Muscle layer of duodenum (tissue), 2 donors: ENCODE measurements around the gene RPUSD1.

ENCODE experiments used
- H3K27ac ChIP-seq: one replicate; pipeline ENCODE4 v1.7.0; 2013; ENCODE audit warnings: mild to moderate bottlenecking, low read length
- H3K27me3 ChIP-seq: one replicate; pipeline ENCODE4 v1.7.0; 2013; ENCODE audit warnings: low read depth, mild to moderate bottlenecking, control low read depth, low read length
- H3K36me3 ChIP-seq, 2 donors: one replicate each; pipeline ENCODE4 v1.7.0; 2013; ENCODE audit warnings: low read length in 2 of 2, control low read depth in 1 of 2, mild to moderate bottlenecking in 1 of 2; ENCODE audit not compliant: insufficient read depth in 2 of 2, control insufficient read depth in 1 of 2
- H3K4me1 ChIP-seq, 2 donors: one replicate each; pipeline ENCODE4 v1.7.0; 2013; ENCODE audit warnings: low read length in 2 of 2, mild to moderate bottlenecking in 2 of 2, control low read depth in 1 of 2, moderate library complexity in 1 of 2; ENCODE audit not compliant: insufficient read depth in 2 of 2, control insufficient read depth in 1 of 2
- H3K4me3 ChIP-seq, 2 donors: one replicate each; pipeline ENCODE4 v1.7.0; 2013; ENCODE audit warnings: low read length in 2 of 2, low read depth in 1 of 2, mild to moderate bottlenecking in 1 of 2
- H3K9me3 ChIP-seq, 2 donors: one replicate each; pipeline ENCODE4 v1.7.0; 2013; ENCODE audit warnings: low read length in 2 of 2, control low read depth in 1 of 2, mild to moderate bottlenecking in 1 of 2; ENCODE audit not compliant: control insufficient read depth in 1 of 2
- donor health status: healthy.

Gene RPUSD1

GRCh38 chr16:768428-768827 is 19.8 kb downstream of the RPUSD1 start:
- Histone ChIP-seq H3K27ac (no peak overlapping the region), H3K36me3 (no peaks in the 10 kb centered on the region), H3K9me3 (no peaks in the 10 kb centered on the region), H3K4me3 (no peak overlapping the region), H3K27me3 (no peaks in the 10 kb centered on the region), H3K4me1 (no peaks in the 10 kb centered on the region)

- no peaks in the 10 kb centered on the region for H3K36me3 ChIP-seq
- H3K4me3 ChIP-seq, result no peak overlapping the region
- no peaks in the 10 kb centered on the region for H3K27me3 ChIP-seq
- H3K27ac ChIP-seq, result no peak overlapping the region
- H3K9me3 ChIP-seq, result no peaks in the 10 kb centered on the region
- no peaks in the 10 kb centered on the region for H3K4me1 ChIP-seq
Observed at GRCh38 chr16:767743-768235, 20.4 kb downstream of the RPUSD1 start.

GRCh38 chr16:766820-767640 is 21.2 kb downstream of the RPUSD1 start:
- Histone ChIP-seq H3K27me3 (no peaks in the 10 kb centered on the region), H3K4me3 (no peak overlapping the region), H3K27ac (no peak overlapping the region), H3K36me3 (no peaks in the 10 kb centered on the region), H3K4me1 (no peaks in the 10 kb centered on the region), H3K9me3 (no peaks in the 10 kb centered on the region)

GRCh38 chr16:766008-766819 is 22.0 kb downstream of the RPUSD1 start:
- no peaks in the 10 kb centered on the region for H3K4me1 ChIP-seq
- no peak overlapping the region for H3K27ac ChIP-seq
- H3K27me3 ChIP-seq, result no peaks in the 10 kb centered on the region
- H3K9me3 ChIP-seq, result no peaks in the 10 kb centered on the region
- no peaks in the 10 kb centered on the region for H3K36me3 ChIP-seq
- no peak overlapping the region for H3K4me3 ChIP-seq

- no peaks in the 10 kb centered on the region for H3K36me3 ChIP-seq
- H3K27ac ChIP-seq, result no peak overlapping the region
- no peak overlapping the region for H3K4me3 ChIP-seq
- H3K9me3 ChIP-seq, result no peaks in the 10 kb centered on the region
- no peaks in the 10 kb centered on the region for H3K4me1 ChIP-seq
- H3K27me3 ChIP-seq, result no peaks in the 10 kb centered on the region
Observed at GRCh38 chr16:765488-765865, 22.7 kb downstream of the RPUSD1 start.

- no peaks in the 10 kb centered on the region for H3K4me1 ChIP-seq
- H3K27ac ChIP-seq, result no peak overlapping the region
- H3K36me3 ChIP-seq, result no peaks in the 10 kb centered on the region
- no peak overlapping the region for H3K4me3 ChIP-seq
- no peaks in the 10 kb centered on the region for H3K9me3 ChIP-seq
- no peaks in the 10 kb centered on the region for H3K27me3 ChIP-seq
Observed at GRCh38 chr16:764848-765487, 23.2 kb downstream of the RPUSD1 start.

GRCh38 chr16:764184-764750 is 23.9 kb downstream of the RPUSD1 start:
- Histone ChIP-seq H3K4me3 (no peak overlapping the region), H3K9me3 (no peaks in the 10 kb centered on the region), H3K4me1 (no peaks in the 10 kb centered on the region), H3K27ac (no peak overlapping the region), H3K27me3 (no peaks in the 10 kb centered on the region), H3K36me3 (no peaks in the 10 kb centered on the region)

- H3K27ac ChIP-seq, result no peak overlapping the region
- H3K36me3 ChIP-seq, result no peaks in the 10 kb centered on the region
- H3K4me3 ChIP-seq, result no peak overlapping the region
- H3K27me3 ChIP-seq, result no peaks in the 10 kb centered on the region
- no peaks in the 10 kb centered on the region for H3K4me1 ChIP-seq
- no peaks in the 10 kb centered on the region for H3K9me3 ChIP-seq
Observed at GRCh38 chr16:763369-764183, 24.6 kb downstream of the RPUSD1 start.

- no peak overlapping the region for H3K4me3 ChIP-seq
- H3K9me3 ChIP-seq, result no peaks in the 10 kb centered on the region
- H3K27me3 ChIP-seq, result no peaks in the 10 kb centered on the region
Observed at GRCh38 chr16:762595-763268, 25.4 kb downstream of the RPUSD1 start.

More at GRCh38 chr16:762595-763268, 25.4 kb downstream of the RPUSD1 start:
- no peaks in the 10 kb centered on the region for H3K36me3 ChIP-seq
- H3K4me1 ChIP-seq, result no peaks in the 10 kb centered on the region
- H3K27ac ChIP-seq, result no peak overlapping the region
